ENCODE measurements around the gene FOXL2.

The FOXL2 gene

GRCh38 chr3:138945709-138946662 is 951 bp downstream of the FOXL2 start:
- no peak for DNase-seq (ENCODE audit: low read depth)

- DNase-seq (ENCODE audit: low read depth), result no peak
Measured at GRCh38 chr3:138944929-138945708, 1.8 kb downstream of the FOXL2 start.

- DNase-seq (ENCODE audit: low read depth), result no peak
Measured at GRCh38 chr3:138944654-138944928, 2.3 kb downstream of the FOXL2 start.

- no peak for DNase-seq (ENCODE audit: low read depth)
Measured at GRCh38 chr3:138943724-138944653, 2.9 kb downstream of the FOXL2 start.

- no peak for DNase-seq (ENCODE audit: low read depth)
Measured at GRCh38 chr3:138942861-138943623, 3.9 kb downstream of the FOXL2 start.

- DNase-seq (ENCODE audit: low read depth), result no peak
Measured at GRCh38 chr3:138942271-138942670, 4.7 kb downstream of the FOXL2 start.

- no peak for DNase-seq (ENCODE audit: low read depth)
Measured at GRCh38 chr3:138941259-138941885, 5.6 kb downstream of the FOXL2 start.

GRCh38 chr3:138940446-138940845 is 6.5 kb downstream of the FOXL2 start:
- DNase-seq (ENCODE audit: low read depth), result no peak

- DNase-seq (ENCODE audit: low read depth), result no peak
Measured at GRCh38 chr3:138939561-138940241, 7.2 kb downstream of the FOXL2 start.

GRCh38 chr3:138938877-138939560 is 7.9 kb downstream of the FOXL2 start:
- DNase-seq (ENCODE audit: low read depth), result no peak

- DNase-seq (ENCODE audit: low read depth), result no peak
Measured at GRCh38 chr3:138938056-138938876, 8.7 kb downstream of the FOXL2 start.

- DNase-seq (ENCODE audit: low read depth), result no peak
Measured at GRCh38 chr3:138937690-138938055, 9.3 kb downstream of the FOXL2 start.

GRCh38 chr3:138936741-138937689 is 9.9 kb downstream of the FOXL2 start:
- no peak for DNase-seq (ENCODE audit: low read depth)

- DNase-seq (ENCODE audit: low read depth), result no peak
Measured at GRCh38 chr3:138935863-138936740, 10.8 kb downstream of the FOXL2 start.

GRCh38 chr3:138935505-138935862 is 11.5 kb downstream of the FOXL2 start:
- DNase-seq (ENCODE audit: low read depth), result no peak

- no peak for DNase-seq (ENCODE audit: low read depth)
Measured at GRCh38 chr3:138933981-138934691, 12.8 kb downstream of the FOXL2 start.

Measured in CMK (cell line).